Left hindlimb (tissue), 1 donor: Measurements from ENCODE around the gene SULT2B1.

Experiments
- DNase-seq: peaks from one replicate; pipeline ENCODE4 v3.0.0-alpha.2; 2018

The SULT2B1 gene

DNA sequence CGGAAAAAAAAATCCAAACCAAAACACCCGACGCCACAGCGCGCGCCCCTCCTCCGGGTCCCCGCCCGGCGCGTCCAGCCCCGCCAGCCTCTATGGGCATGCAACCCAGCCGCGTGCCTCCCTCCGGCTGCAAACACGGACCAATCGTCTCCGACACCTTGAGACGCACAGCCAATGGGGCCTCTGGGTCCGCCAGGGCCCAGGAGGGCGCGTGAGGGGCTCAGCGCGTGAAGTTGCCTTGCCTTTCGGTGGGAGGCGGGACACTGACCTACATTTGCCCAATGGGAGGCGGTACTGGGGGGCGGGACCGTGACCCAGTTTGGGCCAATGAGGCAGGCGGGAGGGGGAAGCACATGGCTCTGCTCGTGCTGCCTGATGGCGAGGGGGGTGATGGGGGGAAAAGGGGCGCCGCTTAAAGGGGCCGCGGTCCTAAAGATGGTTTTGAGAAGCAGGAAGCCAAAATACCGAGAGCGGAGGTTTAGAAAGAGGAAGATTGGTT lies 85.5 kb downstream of the SULT2B1 start:
- peak; percentile 99 for DNase-seq

GRCh38 chr19:48637948-48638830 lies 86.2 kb downstream of the SULT2B1 start:
- peak; percentile 92 for DNase-seq

DNA sequence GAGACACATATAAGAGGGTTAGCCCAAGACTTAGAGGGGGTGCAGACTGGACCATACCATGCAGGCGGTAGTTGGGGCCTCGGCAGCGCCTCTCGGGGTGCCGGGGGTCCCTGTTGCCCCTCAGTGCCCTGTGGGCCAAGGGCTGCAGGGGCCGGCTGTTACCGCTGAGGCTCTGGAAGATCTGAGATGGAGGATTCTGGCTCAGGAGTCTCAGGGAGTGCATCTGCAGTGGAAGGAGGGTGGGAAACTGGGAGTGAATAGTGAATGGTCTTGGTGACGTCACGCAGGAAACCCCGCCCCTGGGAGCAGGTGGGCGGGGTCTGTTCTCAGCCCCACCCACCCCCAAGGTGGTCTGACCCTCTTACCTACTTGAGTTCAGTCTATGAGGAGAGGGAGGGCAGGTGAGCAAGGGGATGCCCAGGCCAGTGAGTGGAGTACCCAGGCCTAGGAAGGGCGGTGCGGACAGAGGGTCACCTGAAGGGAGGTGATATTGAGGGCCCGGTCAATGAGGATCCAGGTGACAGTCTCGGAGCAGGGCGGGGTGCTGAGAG lies 86.9 kb downstream of the SULT2B1 start:
- no peak for DNase-seq

- DNase-seq = no peak
Measured at GRCh38 chr19:48639483-48640375, 87.8 kb downstream of the SULT2B1 start.

DNA sequence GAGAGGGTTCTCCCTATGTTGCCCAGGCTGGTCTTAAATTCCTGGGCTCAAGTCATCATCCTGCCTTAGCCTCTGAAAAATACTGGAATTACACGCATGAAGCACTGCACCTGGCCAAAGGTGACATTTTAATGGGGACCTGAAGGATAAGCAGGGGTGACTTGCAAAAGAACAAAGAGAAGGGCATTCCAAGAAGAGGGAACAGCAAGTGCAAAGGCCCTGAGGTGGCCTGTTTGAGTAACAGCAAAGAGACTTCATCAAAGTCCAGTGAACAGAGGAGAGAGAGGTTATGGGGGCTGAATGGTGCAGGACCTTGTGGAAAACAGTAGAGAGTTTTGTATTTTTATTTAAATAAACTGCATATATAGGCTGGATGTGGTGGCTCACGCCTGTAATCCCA lies 89.9 kb downstream of the SULT2B1 start:
- no peak for DNase-seq

GRCh38 chr19:48642862-48643261 lies 90.9 kb downstream of the SULT2B1 start:
- no peak for DNase-seq

- DNase-seq = no peak
Measured at GRCh38 chr19:48644355-48644754, 92.4 kb downstream of the SULT2B1 start.

DNA sequence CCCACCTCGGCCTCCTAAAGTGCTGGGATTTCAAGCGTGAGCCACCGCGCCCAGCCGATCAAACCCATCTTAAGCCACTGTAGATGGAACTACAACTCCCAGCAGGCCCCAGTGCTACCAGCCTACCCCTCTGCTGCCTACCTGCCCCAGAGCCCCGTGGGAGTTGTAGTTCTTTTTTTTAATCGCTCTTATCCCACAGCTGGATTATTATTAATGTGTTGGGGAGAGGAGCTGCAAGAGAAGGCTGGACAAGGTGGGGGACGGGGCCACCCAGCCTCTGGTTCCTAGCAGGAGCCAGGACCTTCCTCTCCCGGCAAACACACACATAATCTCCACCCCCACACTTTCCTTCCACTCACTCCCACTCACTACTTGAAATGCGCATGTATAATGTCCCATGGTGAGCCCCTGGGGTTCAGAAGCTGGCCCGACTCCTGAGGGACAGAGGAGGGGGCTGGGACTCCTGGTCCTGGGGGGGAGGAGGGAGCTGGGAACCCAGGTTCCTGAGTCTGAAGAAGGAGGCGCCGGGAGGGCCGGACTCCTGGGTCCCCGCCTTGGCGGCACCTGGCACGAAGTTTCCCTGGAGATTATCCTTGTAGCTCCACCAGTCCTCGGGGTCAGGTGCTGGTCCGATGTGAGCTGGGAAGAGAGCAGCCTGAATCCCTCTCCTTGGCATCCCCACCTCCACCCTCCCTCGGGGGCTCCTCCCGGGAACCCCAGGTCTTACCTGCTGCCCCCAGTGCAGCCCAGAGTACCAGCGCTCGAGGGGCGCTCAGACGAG lies 93.1 kb downstream of the SULT2B1 start:
- DNase-seq = peak; percentile 76

DNA sequence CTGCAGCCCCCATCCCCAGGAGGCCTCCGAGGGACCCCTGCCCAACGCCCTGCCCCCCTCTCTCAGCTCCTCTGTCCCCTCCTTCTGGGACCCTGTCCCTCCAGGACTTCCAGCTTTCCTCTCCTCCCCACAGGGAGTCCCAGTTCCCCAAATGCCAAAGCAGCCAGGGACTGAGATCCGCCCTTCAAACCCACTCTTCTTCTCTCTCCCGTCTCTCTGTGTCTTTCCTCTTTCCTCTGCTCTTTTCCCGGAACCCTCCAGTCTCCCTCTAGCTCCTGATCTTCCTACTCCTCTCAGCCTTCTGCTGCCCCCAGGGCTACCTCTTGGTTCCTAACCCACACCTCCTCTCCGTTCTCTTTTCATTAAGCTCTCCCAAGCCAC lies 93.6 kb downstream of the SULT2B1 start:
- no peak for DNase-seq

DNA sequence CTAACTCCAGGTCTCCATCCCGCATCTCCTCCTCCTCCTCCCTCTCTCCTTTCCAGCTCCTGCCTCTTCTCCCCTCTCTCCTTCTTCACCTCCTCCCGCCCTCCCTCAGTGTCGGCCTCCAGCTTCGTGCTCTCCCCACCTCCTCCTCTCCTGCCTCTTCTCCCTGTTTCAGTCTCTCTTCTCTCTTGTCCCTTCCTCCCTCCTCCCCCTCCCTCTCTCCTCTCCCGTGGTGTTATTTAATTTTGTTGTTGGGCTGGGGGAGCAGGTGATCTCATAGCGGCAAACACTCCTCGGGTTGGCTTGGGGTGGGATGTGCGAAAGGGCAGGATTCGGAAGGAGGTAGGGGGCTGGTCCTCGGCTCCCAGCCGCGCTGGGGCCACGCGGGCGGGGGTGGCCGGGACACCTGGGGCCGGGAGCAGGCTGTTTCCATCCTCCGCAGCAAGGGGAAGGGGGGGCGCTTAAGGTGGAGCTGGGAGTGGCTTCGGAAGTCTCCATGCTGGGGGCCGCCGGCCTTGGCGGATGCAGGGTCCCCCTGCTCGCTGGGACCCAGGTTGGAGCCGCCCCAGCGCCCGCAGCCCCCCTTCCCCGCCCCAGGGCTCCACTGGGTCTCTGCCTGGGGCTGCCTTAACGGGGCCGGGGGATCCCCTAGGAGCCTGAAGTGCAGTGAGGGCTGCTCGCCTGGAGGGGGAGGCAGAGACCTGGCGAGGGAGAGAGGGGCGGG lies 94.2 kb downstream of the SULT2B1 start, which contains the start of gene CA11:
Gene CA11, minus strand, starts transcription at position 187 of the 721 bp plus-strand sequence. CDS start 555 bp downstream, outside the sequence.
- DNase-seq = peak; percentile 92

GRCh38 chr19:48646722-48647216 lies 94.8 kb downstream of the SULT2B1 start:
- no peak for DNase-seq

DNA sequence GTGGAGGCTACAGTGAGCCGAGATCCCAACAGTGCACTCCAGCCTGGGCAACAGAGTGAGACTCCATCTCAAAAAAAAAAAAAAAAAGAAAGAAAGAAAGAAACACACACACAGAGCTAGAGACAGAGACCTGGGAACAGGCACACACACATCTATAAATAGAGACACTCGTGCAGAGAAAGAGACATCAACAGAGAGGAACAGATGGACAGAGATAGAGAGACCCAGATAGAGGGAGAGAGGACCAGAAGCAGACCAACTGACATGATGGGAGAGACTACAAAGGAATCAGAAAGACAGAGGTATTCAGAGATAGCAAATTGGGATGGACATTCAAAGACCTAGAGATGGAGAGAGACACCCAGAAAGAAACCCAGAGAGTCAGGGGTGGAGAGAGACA lies 96.2 kb downstream of the SULT2B1 start:
- DNase-seq = no peak
